HepG2 (cell line): Measurements from ENCODE around the gene IQSEC1. TPM values are rescaled to one million over a fixed set of nuclear protein-coding genes. Genes with fewer than 3 reads are reported as not detected.
A peak's percentile ranks its signal among the peaks of the same experiment; 100 is the strongest.

ENCODE experiments used
- CEBPG ChIP-seq: IDR thresholded peaks from 2 replicates; pipeline ENCODE4 v1.6.1; 2016
- CREM ChIP-seq, 2 experiments: sonication (generic) in 1 of 2; formaldehyde crosslinking in 1 of 2; IDR thresholded peaks; 2 replicates each; pipeline versions ENCODE4 v1.4.0 to v1.6.1; 2016 to 2020; ENCODE audit warnings: antibody characterized with exemption in 1 of 2, mild to moderate bottlenecking in 1 of 2, missing genetic modification reagents in 1 of 2
- HDAC6 ChIP-seq: fragments of 200-600 bp; sonication (generic); IDR thresholded peaks from 2 replicates; pipeline ENCODE4 v1.7.0; 2017; ENCODE audit warnings: mild to moderate bottlenecking, antibody characterized with exemption, low read length, low read depth
- MED8 ChIP-seq: sonication (generic); formaldehyde crosslinking; IDR thresholded peaks from 2 replicates; pipeline ENCODE4 v1.8.1; 2023; ENCODE audit warnings: mild to moderate bottlenecking, missing genetic modification reagents; ENCODE audit not compliant: insufficient replicate concordance
- ZBTB21 ChIP-seq: sonication (generic); formaldehyde crosslinking; IDR thresholded peaks from 2 replicates; pipeline ENCODE4 v1.4.0; 2020; ENCODE audit warnings: missing genetic modification reagents
- ZFP1 ChIP-seq: IDR thresholded peaks from 2 replicates; pipeline ENCODE4 v1.6.1; 2016
- ZNF251 ChIP-seq: sonication (generic); formaldehyde crosslinking; IDR thresholded peaks from 2 replicates; pipeline ENCODE4 v1.9.0; 2021; ENCODE audit warnings: mild to moderate bottlenecking, missing genetic modification reagents
- ZSCAN9 ChIP-seq: IDR thresholded peaks from 2 replicates; pipeline ENCODE4 v1.6.1; 2016; ENCODE audit warnings: borderline replicate concordance
- polyA plus RNA-seq, 8 experiments: library from polyadenylated mRNA; depleted of rRNA in 3 of 8; stranded (reverse) in 7 of 8; unstranded in 1 of 8; fragments of >200 nt; fragmentation: Illumina TruSeq in 4 of 8; extraction: Trizol in 4 of 8; gene quantifications; 2 replicates each; pipeline versions ENCODE4 v1.2.1 to v1.2.3, GENCODE V29; 2011 to 2016; ENCODE audit warnings: low read depth in 4 of 8, missing spikeins in 1 of 8, mixed read lengths in 1 of 8; ENCODE audit not compliant: insufficient read depth in 1 of 8
- total RNA-seq, 5 experiments: library from RNA; depleted of rRNA; stranded (reverse); fragments of >200 nt; fragmentation: Illumina TruSeq; extraction: Trizol; gene quantifications; 2 replicates each; pipeline ENCODE4 v1.2.3, GENCODE V29; 2016; ENCODE audit warnings: low read depth in 1 of 5
- TF ChIP-seq, protein P1 (sequence below): sonication (generic); formaldehyde crosslinking; IDR thresholded peaks from 2 replicates; pipeline ENCODE4 v1.4.0; 2020; ENCODE audit warnings: missing genetic modification reagents, borderline replicate concordance
- TF ChIP-seq, protein P2 (sequence below): IDR thresholded peaks from 2 replicates; pipeline ENCODE4 v1.6.1; 2016; ENCODE audit warnings: missing compliant biosample characterization, missing genetic modification reagents, borderline replicate concordance
- TF ChIP-seq, protein P3 (sequence below): sonication (generic); formaldehyde crosslinking; IDR thresholded peaks from 2 replicates; pipeline ENCODE4 v1.4.0; 2020; ENCODE audit warnings: missing genetic modification reagents, borderline replicate concordance
- TF ChIP-seq, protein P4 (sequence below): sonication (generic); formaldehyde crosslinking; IDR thresholded peaks from one replicate; pipeline ENCODE4 v1.5.1; 2020; ENCODE audit warnings: mild to moderate bottlenecking, missing genetic modification reagents; ENCODE audit errors: not compliant biosample characterization

The IQSEC1 gene
- total and polyA plus RNA-seq, 2 of the 13 experiments (the other 11 are each of a cell fraction or from before 2014, with no cell fraction given), result 17.4 to 20.2 TPM

DNA sequence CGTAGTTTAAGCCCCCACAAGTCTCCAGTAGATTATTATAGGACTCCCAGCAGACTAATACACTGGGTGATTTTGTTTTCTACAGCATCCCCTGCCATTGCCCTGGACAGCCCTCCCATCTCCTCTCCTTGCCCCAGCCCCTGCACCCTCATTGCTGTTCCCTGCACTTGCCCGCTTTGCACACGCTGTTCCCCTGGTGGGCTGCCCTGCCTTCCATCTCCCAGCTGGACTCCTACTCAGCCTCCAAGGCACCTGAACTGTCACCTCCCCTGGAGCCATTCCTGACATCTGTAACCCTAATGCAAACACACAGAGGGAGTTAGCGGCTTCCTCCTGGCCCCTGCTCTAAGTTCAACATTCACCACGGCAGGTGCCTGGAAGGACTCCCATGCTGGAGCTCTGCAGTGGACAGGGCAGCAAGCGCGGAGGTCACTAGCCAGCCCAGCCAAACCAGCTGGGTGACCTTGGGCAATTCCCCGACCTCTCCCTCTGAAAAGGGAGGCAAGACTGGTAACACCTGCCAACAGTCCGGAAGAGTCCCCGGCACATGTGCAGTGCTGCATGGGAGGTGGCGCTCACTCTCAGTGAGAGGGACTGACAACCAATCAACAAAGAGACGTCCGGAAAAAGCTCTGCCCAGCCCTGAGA lies 38.8 kb upstream of the IQSEC1 start (continued):
- TF ChIP-seq, protein P1, sequence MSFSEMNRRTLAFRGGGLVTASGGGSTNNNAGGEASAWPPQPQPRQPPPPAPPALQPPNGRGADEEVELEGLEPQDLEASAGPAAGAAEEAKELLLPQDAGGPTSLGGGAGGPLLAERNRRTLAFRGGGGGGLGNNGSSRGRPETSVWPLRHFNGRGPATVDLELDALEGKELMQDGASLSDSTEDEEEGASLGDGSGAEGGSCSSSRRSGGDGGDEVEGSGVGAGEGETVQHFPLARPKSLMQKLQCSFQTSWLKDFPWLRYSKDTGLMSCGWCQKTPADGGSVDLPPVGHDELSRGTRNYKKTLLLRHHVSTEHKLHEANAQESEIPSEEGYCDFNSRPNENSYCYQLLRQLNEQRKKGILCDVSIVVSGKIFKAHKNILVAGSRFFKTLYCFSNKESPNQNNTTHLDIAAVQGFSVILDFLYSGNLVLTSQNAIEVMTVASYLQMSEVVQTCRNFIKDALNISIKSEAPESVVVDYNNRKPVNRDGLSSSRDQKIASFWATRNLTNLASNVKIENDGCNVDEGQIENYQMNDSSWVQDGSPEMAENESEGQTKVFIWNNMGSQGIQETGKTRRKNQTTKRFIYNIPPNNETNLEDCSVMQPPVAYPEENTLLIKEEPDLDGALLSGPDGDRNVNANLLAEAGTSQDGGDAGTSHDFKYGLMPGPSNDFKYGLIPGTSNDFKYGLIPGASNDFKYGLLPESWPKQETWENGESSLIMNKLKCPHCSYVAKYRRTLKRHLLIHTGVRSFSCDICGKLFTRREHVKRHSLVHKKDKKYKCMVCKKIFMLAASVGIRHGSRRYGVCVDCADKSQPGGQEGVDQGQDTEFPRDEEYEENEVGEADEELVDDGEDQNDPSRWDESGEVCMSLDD (CRISPR knock-in tag), result no peak
- 0 out of 2 replicates have a peak, but pooled peaks have one; percentile 20 for TF ChIP-seq ZSCAN9 (CRISPR knock-in tag)
- no peak for TF ChIP-seq CREM (IDR thresholded peaks at IDR 0.05)
- no peak for TF ChIP-seq CREM (CRISPR knock-in tag; IDR thresholded peaks at IDR 0.05)
- no peak for TF ChIP-seq ZBTB21 (CRISPR knock-in tag)
- TF ChIP-seq ZFP1 (CRISPR knock-in tag), result no peak
- TF ChIP-seq, protein P2, sequence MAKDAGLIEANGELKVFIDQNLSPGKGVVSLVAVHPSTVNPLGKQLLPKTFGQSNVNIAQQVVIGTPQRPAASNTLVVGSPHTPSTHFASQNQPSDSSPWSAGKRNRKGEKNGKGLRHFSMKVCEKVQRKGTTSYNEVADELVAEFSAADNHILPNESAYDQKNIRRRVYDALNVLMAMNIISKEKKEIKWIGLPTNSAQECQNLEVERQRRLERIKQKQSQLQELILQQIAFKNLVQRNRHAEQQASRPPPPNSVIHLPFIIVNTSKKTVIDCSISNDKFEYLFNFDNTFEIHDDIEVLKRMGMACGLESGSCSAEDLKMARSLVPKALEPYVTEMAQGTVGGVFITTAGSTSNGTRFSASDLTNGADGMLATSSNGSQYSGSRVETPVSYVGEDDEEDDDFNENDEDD (CRISPR knock-in tag), result peak; percentile 54; the same call in 1 of the 2 replicates
- TF ChIP-seq HDAC6, result no peak
- no peak for TF ChIP-seq MED8 (CRISPR knock-in tag)
- TF ChIP-seq, protein P3, sequence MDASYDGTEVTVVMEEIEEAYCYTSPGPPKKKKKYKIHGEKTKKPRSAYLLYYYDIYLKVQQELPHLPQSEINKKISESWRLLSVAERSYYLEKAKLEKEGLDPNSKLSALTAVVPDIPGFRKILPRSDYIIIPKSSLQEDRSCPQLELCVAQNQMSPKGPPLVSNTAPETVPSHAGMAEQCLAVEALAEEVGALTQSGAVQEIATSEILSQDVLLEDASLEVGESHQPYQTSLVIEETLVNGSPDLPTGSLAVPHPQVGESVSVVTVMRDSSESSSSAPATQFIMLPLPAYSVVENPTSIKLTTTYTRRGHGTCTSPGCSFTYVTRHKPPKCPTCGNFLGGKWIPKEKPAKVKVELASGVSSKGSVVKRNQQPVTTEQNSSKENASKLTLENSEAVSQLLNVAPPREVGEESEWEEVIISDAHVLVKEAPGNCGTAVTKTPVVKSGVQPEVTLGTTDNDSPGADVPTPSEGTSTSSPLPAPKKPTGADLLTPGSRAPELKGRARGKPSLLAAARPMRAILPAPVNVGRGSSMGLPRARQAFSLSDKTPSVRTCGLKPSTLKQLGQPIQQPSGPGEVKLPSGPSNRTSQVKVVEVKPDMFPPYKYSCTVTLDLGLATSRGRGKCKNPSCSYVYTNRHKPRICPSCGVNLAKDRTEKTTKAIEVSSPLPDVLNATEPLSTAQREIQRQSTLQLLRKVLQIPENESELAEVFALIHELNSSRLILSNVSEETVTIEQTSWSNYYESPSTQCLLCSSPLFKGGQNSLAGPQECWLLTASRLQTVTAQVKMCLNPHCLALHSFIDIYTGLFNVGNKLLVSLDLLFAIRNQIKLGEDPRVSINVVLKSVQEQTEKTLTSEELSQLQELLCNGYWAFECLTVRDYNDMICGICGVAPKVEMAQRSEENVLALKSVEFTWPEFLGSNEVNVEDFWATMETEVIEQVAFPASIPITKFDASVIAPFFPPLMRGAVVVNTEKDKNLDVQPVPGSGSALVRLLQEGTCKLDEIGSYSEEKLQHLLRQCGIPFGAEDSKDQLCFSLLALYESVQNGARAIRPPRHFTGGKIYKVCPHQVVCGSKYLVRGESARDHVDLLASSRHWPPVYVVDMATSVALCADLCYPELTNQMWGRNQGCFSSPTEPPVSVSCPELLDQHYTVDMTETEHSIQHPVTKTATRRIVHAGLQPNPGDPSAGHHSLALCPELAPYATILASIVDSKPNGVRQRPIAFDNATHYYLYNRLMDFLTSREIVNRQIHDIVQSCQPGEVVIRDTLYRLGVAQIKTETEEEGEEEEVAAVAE, result no peak
- TF ChIP-seq CEBPG (CRISPR knock-in tag), result no peak
- TF ChIP-seq, protein P4, sequence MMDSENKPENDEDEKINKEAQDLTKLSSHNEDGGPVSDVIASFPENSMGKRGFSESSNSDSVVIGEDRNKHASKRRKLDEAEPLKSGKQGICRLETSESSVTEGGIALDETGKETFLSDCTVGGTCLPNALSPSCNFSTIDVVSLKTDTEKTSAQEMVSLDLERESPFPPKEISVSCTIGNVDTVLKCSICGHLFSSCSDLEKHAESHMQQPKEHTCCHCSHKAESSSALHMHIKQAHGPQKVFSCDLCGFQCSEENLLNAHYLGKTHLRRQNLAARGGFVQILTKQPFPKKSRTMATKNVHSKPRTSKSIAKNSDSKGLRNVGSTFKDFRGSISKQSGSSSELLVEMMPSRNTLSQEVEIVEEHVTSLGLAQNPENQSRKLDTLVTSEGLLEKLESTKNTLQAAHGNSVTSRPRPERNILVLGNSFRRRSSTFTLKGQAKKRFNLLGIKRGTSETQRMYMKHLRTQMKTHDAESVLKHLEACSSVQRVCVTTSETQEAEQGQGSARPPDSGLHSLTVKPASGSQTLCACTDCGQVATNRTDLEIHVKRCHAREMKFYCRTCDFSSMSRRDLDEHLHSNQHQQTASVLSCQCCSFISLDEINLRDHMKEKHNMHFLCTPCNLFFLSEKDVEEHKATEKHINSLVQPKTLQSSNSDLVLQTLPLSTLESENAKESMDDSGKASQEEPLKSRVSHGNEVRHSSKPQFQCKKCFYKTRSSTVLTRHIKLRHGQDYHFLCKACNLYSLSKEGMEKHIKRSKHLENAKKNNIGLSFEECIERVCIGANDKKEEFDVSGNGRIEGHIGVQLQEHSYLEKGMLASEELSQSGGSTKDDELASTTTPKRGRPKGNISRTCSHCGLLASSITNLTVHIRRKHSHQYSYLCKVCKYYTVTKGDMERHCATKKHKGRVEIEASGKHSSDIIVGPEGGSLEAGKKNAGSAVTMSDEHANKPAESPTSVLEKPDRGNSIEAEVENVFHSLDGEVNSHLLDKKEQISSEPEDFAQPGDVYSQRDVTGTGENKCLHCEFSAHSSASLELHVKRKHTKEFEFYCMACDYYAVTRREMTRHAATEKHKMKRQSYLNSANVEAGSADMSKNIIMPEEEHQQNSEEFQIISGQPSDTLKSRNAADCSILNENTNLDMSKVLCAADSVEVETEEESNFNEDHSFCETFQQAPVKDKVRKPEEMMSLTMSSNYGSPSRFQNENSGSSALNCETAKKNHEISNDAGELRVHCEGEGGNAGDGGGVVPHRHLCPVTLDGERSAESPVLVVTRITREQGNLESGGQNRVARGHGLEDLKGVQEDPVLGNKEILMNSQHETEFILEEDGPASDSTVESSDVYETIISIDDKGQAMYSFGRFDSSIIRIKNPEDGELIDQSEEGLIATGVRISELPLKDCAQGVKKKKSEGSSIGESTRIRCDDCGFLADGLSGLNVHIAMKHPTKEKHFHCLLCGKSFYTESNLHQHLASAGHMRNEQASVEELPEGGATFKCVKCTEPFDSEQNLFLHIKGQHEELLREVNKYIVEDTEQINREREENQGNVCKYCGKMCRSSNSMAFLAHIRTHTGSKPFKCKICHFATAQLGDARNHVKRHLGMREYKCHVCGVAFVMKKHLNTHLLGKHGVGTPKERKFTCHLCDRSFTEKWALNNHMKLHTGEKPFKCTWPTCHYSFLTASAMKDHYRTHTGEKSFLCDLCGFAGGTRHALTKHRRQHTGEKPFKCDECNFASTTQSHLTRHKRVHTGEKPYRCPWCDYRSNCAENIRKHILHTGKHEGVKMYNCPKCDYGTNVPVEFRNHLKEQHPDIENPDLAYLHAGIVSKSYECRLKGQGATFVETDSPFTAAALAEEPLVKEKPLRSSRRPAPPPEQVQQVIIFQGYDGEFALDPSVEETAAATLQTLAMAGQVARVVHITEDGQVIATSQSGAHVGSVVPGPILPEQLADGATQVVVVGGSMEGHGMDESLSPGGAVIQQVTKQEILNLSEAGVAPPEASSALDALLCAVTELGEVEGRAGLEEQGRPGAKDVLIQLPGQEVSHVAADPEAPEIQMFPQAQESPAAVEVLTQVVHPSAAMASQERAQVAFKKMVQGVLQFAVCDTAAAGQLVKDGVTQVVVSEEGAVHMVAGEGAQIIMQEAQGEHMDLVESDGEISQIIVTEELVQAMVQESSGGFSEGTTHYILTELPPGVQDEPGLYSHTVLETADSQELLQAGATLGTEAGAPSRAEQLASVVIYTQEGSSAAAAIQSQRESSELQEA, result peak; percentile 34
- TF ChIP-seq ZNF251 (CRISPR knock-in tag), result no peak
